H9 (cell line): ENCODE measurements around the gene ASPG. TPM values are rescaled to one million over a fixed set of nuclear protein-coding genes. Genes with fewer than 3 reads are reported as not detected.

Source experiments
- DNase-seq: peaks from one replicate; pipeline ENCODE4 v3.0.0-alpha.2; 2017
- H2AFZ ChIP-seq: one replicate; pipeline ENCODE4 v1.6.1; 2013; ENCODE audit warnings: mild to moderate bottlenecking, low read length, control low read depth, moderate library complexity
- H2AK5ac ChIP-seq: 2 replicates; pipeline ENCODE4 v1.6.1; 2013; ENCODE audit warnings: low read length, control low read depth, mixed read lengths; ENCODE audit not compliant: insufficient read length
- H2BK120ac ChIP-seq: one replicate; pipeline ENCODE4 v1.6.1; 2013; ENCODE audit warnings: low read depth, mild to moderate bottlenecking, low read length, control low read depth, inconsistent platforms; ENCODE audit not compliant: poor library complexity, severe bottlenecking
- H2BK12ac ChIP-seq: 2 replicates; pipeline ENCODE4 v1.6.1; 2013; ENCODE audit warnings: low read length, control low read depth, mixed read lengths, low read depth; ENCODE audit not compliant: insufficient read length
- H2BK15ac ChIP-seq: 2 replicates; pipeline ENCODE4 v1.6.1; 2013; ENCODE audit warnings: low read depth, low read length, control low read depth
- H2BK20ac ChIP-seq: one replicate; pipeline ENCODE4 v1.6.1; 2013; ENCODE audit warnings: low read depth, mild to moderate bottlenecking, low read length, control low read depth, inconsistent platforms; ENCODE audit not compliant: poor library complexity, severe bottlenecking
- H2BK5ac ChIP-seq: 2 replicates; pipeline ENCODE4 v1.6.1; 2013; ENCODE audit warnings: low read length, control low read depth, mixed read lengths; ENCODE audit not compliant: insufficient read length
- H3K14ac ChIP-seq: 2 replicates; pipeline ENCODE4 v1.6.1; 2013; ENCODE audit warnings: low read length, control low read depth; ENCODE audit not compliant: insufficient read depth
- H3K18ac ChIP-seq: 2 replicates; pipeline ENCODE4 v1.6.1; 2013; ENCODE audit warnings: low read depth, mild to moderate bottlenecking, mixed read lengths, low read length, control low read depth; ENCODE audit not compliant: insufficient read length
- H3K23ac ChIP-seq: 2 replicates; pipeline ENCODE4 v1.6.1; 2013; ENCODE audit warnings: low read length, control low read depth, mixed read lengths, low read depth; ENCODE audit not compliant: insufficient read length
- H3K23me2 ChIP-seq: 2 replicates; pipeline ENCODE4 v1.6.1; 2013; ENCODE audit warnings: low read depth, mild to moderate bottlenecking, mixed read lengths, low read length, control low read depth; ENCODE audit not compliant: insufficient read length, poor library complexity, severe bottlenecking
- H3K27ac ChIP-seq: 2 replicates; pipeline ENCODE4 v1.5.1; 2013; ENCODE audit warnings: low read length, control low read depth, mixed read lengths, low read depth; ENCODE audit not compliant: insufficient read length
- H3K27me3 ChIP-seq: 2 replicates; pipeline ENCODE4 v1.6.1; 2013; ENCODE audit warnings: low read length, control low read depth, inconsistent platforms; ENCODE audit not compliant: insufficient read depth
- H3K4ac ChIP-seq: 2 replicates; pipeline ENCODE4 v1.6.1; 2013; ENCODE audit warnings: low read depth, mild to moderate bottlenecking, control low read depth, inconsistent platforms, low read length, moderate library complexity
- H3K4me1 ChIP-seq: 2 replicates; pipeline ENCODE4 v1.6.1; 2013; ENCODE audit warnings: low read length, control low read depth, inconsistent platforms; ENCODE audit not compliant: insufficient read depth
- H3K4me2 ChIP-seq: 2 replicates; pipeline ENCODE4 v1.6.1; 2013; ENCODE audit warnings: low read length, control low read depth, mixed read lengths; ENCODE audit not compliant: insufficient read length, insufficient read depth
- H3K56ac ChIP-seq: 2 replicates; pipeline ENCODE4 v1.6.1; 2013; ENCODE audit warnings: low read depth, mild to moderate bottlenecking, mixed read lengths, low read length, control low read depth; ENCODE audit not compliant: insufficient read length
- H3K79me1 ChIP-seq: 2 replicates; pipeline ENCODE4 v1.6.1; 2013; ENCODE audit warnings: low read depth, mild to moderate bottlenecking, moderate library complexity, low read length, control low read depth, inconsistent platforms; ENCODE audit not compliant: insufficient read depth, poor library complexity, severe bottlenecking
- H3K79me2 ChIP-seq: 2 replicates; pipeline ENCODE4 v1.6.1; 2013; ENCODE audit warnings: low read length, control low read depth, inconsistent platforms; ENCODE audit not compliant: insufficient read depth
- H3K9ac ChIP-seq: 2 replicates; pipeline ENCODE4 v1.6.1; 2013; ENCODE audit warnings: low read length, control low read depth, mixed read lengths; ENCODE audit not compliant: insufficient read length; ENCODE audit errors: extremely low read depth
- H3K9me3 ChIP-seq: one replicate; pipeline ENCODE4 v1.6.1; 2013; ENCODE audit warnings: low read depth, low read length, inconsistent platforms; ENCODE audit not compliant: control insufficient read depth
- H3T11ph ChIP-seq: one replicate; pipeline ENCODE4 v1.6.1; 2013; ENCODE audit warnings: mild to moderate bottlenecking, low read length, control low read depth, inconsistent platforms
- H4K20me1 ChIP-seq: one replicate; pipeline ENCODE4 v1.6.1; 2013; ENCODE audit not compliant: control insufficient read depth, insufficient read length, insufficient read depth
- H4K5ac ChIP-seq: 2 replicates; pipeline ENCODE4 v1.6.1; 2013; ENCODE audit warnings: low read depth, mild to moderate bottlenecking, mixed read lengths, low read length, control low read depth; ENCODE audit not compliant: insufficient read length
- H4K8ac ChIP-seq: replicated peaks from 2 replicates; pipeline ENCODE4 v1.6.1; 2013; ENCODE audit warnings: low read length, control low read depth, mixed read lengths, low read depth; ENCODE audit not compliant: insufficient read length
- H4K91ac ChIP-seq: 2 replicates; pipeline ENCODE4 v1.6.1; 2013; ENCODE audit warnings: low read depth, mild to moderate bottlenecking, moderate library complexity, mixed read lengths, low read length, control low read depth; ENCODE audit not compliant: insufficient read length
- H3K27ac Mint-ChIP-seq, 3 experiments: 2 replicates in 2 of 3; 3 replicates in 1 of 3; pipeline ENCODE4 v1.8.0; 2020 to 2021; ENCODE audit warnings: mixed read lengths in 3 of 3, mild to moderate bottlenecking in 1 of 3, moderate library complexity in 1 of 3
- H3K27me3 Mint-ChIP-seq: 2 replicates; pipeline ENCODE4 v1.8.0; 2021; ENCODE audit warnings: low read depth, mild to moderate bottlenecking, moderate library complexity, mixed read lengths
- H3K36me3 Mint-ChIP-seq, 3 experiments: 2 replicates in 2 of 3; 3 replicates in 1 of 3; pipeline ENCODE4 v1.8.0; 2020 to 2021; ENCODE audit warnings: low read depth in 3 of 3, mixed read lengths in 3 of 3; ENCODE audit not compliant: insufficient read depth in 1 of 3
- H3K4me1 Mint-ChIP-seq, 2 experiments: 2 replicates each; pipeline ENCODE4 v1.8.0; 2020; ENCODE audit warnings: mixed read lengths in 2 of 2
- H3K4me3 Mint-ChIP-seq, 2 experiments: 2 replicates in 1 of 2; 3 replicates in 1 of 2; pipeline ENCODE4 v1.8.0; 2020 to 2021; ENCODE audit warnings: mild to moderate bottlenecking in 2 of 2, mixed read lengths in 2 of 2, moderate library complexity in 1 of 2
- H3K9me3 Mint-ChIP-seq, 2 experiments: 2 replicates in 1 of 2; 3 replicates in 1 of 2; pipeline ENCODE4 v1.8.0; 2020; ENCODE audit warnings: mild to moderate bottlenecking in 2 of 2, mixed read lengths in 2 of 2, moderate library complexity in 1 of 2
- CTCF ChIP-seq: fragments of 200-600 bp; sonication (generic); conservative IDR thresholded peaks from 3 replicates; pipeline ENCODE4 v1.8.0; 2021; ENCODE audit warnings: antibody characterized with exemption, mild to moderate bottlenecking
- WGBS: extraction: QIAGEN DNeasy Blood & Tissue Kit; methylation state at CpG from one replicate; pipeline ENCODE4 v1.1.7; 2013; ENCODE audit warnings: missing lambda C conversion rate, low lambda C conversion rate, mixed read lengths; ENCODE audit not compliant: insufficient read length; ENCODE audit errors: extremely low coverage; 5-methylcytosine and 5-hydroxymethylcytosine counted together
- total RNA-seq: library from RNA; stranded (reverse); gene quantifications from 2 replicates; pipeline ENCODE4 v1.2.1, GENCODE V29; 2021

Gene ASPG
- total RNA-seq, 1 experiment from 2014 or later = 0.33 TPM

- H3K4me2 ChIP-seq = no peak overlapping the region
- TF ChIP-seq CTCF = no peak
- H3K56ac ChIP-seq = no peak overlapping the region
- no peak overlapping the region for H4K5ac ChIP-seq
- H4K8ac ChIP-seq = no peak overlapping the region
- H2AK5ac ChIP-seq = no peak overlapping the region
- H3K23me2 ChIP-seq = no peaks in the 10 kb centered on the region
- H3K9ac ChIP-seq = no peak overlapping the region
- no peak overlapping the region for H3K18ac ChIP-seq
- H3K36me3 Mint-ChIP-seq = peaks cover 4 to 19% (median 12%) of the 10 kb centered on the region in 3 experiments; a peak in 6 of 7 replicates
- no CpG with 5 or more reads among the region's 28 CpGs for WGBS
- no peak overlapping the region for H2BK15ac ChIP-seq
- H2BK20ac ChIP-seq = no peak overlapping the region
- H3K9me3 ChIP-seq = no peaks in the 10 kb centered on the region
- H3K23ac ChIP-seq = no peak overlapping the region
- H2AFZ ChIP-seq = no peak overlapping the region
- H3K79me2 ChIP-seq = peaks cover 12% of the 10 kb centered on the region; the same call in 1 of the 2 replicates
- H3K4ac ChIP-seq = no peak overlapping the region
- peak overlapping the region in 1 of 2 experiments; percentile 3; a peak in 1 of 5 replicates for H3K4me3 Mint-ChIP-seq
- H3K79me1 ChIP-seq = no peaks in the 10 kb centered on the region
- H3K14ac ChIP-seq = no peak overlapping the region; the same call in 1 of the 2 replicates
- peak overlapping the region in 2 of 3 experiments; percentile 57 to 64; a peak in 1 of 7 replicates for H3K27ac Mint-ChIP-seq
- H3K27ac ChIP-seq = no peak overlapping the region
- no peaks in the 10 kb centered on the region for H4K20me1 ChIP-seq
- no peak overlapping the region for H4K91ac ChIP-seq
- H2BK120ac ChIP-seq = no peak overlapping the region
- H3K27me3 ChIP-seq = no peaks in the 10 kb centered on the region
- peaks cover 33 to 42% of the 10 kb centered on the region in 2 experiments for H3K4me1 Mint-ChIP-seq
- DNase-seq = no peak
- H2BK5ac ChIP-seq = no peak overlapping the region
- H2BK12ac ChIP-seq = no peak overlapping the region
- no peaks in the 10 kb centered on the region for H3K27me3 Mint-ChIP-seq
- peaks cover 2% of the 10 kb centered on the region; the same call in 1 of the 2 replicates for H3K4me1 ChIP-seq
- H3K9me3 Mint-ChIP-seq = no peaks in the 10 kb centered on the region
- H3T11ph ChIP-seq = no peak overlapping the region
Measured at GRCh38 chr14:104147346-104148125, 62.0 kb downstream of the ASPG start.
